H9 (cell line): ENCODE data around the gene TMEM50B. TPM values are rescaled to one million over a fixed set of nuclear protein-coding genes. Genes with fewer than 3 reads are reported as not detected.

Source experiments
- DNase-seq: peaks from one replicate; pipeline ENCODE4 v3.0.0-alpha.2; 2017
- H2AFZ ChIP-seq: one replicate; pipeline ENCODE4 v1.6.1; 2013; ENCODE audit warnings: mild to moderate bottlenecking, low read length, control low read depth, moderate library complexity
- H2AK5ac ChIP-seq: 2 replicates; pipeline ENCODE4 v1.6.1; 2013; ENCODE audit warnings: low read length, control low read depth, mixed read lengths; ENCODE audit not compliant: insufficient read length
- H2BK120ac ChIP-seq: one replicate; pipeline ENCODE4 v1.6.1; 2013; ENCODE audit warnings: low read depth, mild to moderate bottlenecking, low read length, control low read depth, inconsistent platforms; ENCODE audit not compliant: poor library complexity, severe bottlenecking
- H2BK12ac ChIP-seq: 2 replicates; pipeline ENCODE4 v1.6.1; 2013; ENCODE audit warnings: low read length, control low read depth, mixed read lengths, low read depth; ENCODE audit not compliant: insufficient read length
- H2BK15ac ChIP-seq: 2 replicates; pipeline ENCODE4 v1.6.1; 2013; ENCODE audit warnings: low read depth, low read length, control low read depth
- H2BK20ac ChIP-seq: one replicate; pipeline ENCODE4 v1.6.1; 2013; ENCODE audit warnings: low read depth, mild to moderate bottlenecking, low read length, control low read depth, inconsistent platforms; ENCODE audit not compliant: poor library complexity, severe bottlenecking
- H2BK5ac ChIP-seq: 2 replicates; pipeline ENCODE4 v1.6.1; 2013; ENCODE audit warnings: low read length, control low read depth, mixed read lengths; ENCODE audit not compliant: insufficient read length
- H3K14ac ChIP-seq: 2 replicates; pipeline ENCODE4 v1.6.1; 2013; ENCODE audit warnings: low read length, control low read depth; ENCODE audit not compliant: insufficient read depth
- H3K18ac ChIP-seq: 2 replicates; pipeline ENCODE4 v1.6.1; 2013; ENCODE audit warnings: low read depth, mild to moderate bottlenecking, mixed read lengths, low read length, control low read depth; ENCODE audit not compliant: insufficient read length
- H3K23ac ChIP-seq: 2 replicates; pipeline ENCODE4 v1.6.1; 2013; ENCODE audit warnings: low read length, control low read depth, mixed read lengths, low read depth; ENCODE audit not compliant: insufficient read length
- H3K23me2 ChIP-seq: 2 replicates; pipeline ENCODE4 v1.6.1; 2013; ENCODE audit warnings: low read depth, mild to moderate bottlenecking, mixed read lengths, low read length, control low read depth; ENCODE audit not compliant: insufficient read length, poor library complexity, severe bottlenecking
- H3K27ac ChIP-seq: 2 replicates; pipeline ENCODE4 v1.5.1; 2013; ENCODE audit warnings: low read length, control low read depth, mixed read lengths, low read depth; ENCODE audit not compliant: insufficient read length
- H3K27me3 ChIP-seq: 2 replicates; pipeline ENCODE4 v1.6.1; 2013; ENCODE audit warnings: low read length, control low read depth, inconsistent platforms; ENCODE audit not compliant: insufficient read depth
- H3K4ac ChIP-seq: 2 replicates; pipeline ENCODE4 v1.6.1; 2013; ENCODE audit warnings: low read depth, mild to moderate bottlenecking, control low read depth, inconsistent platforms, low read length, moderate library complexity
- H3K4me1 ChIP-seq: 2 replicates; pipeline ENCODE4 v1.6.1; 2013; ENCODE audit warnings: low read length, control low read depth, inconsistent platforms; ENCODE audit not compliant: insufficient read depth
- H3K4me2 ChIP-seq: 2 replicates; pipeline ENCODE4 v1.6.1; 2013; ENCODE audit warnings: low read length, control low read depth, mixed read lengths; ENCODE audit not compliant: insufficient read length, insufficient read depth
- H3K56ac ChIP-seq: 2 replicates; pipeline ENCODE4 v1.6.1; 2013; ENCODE audit warnings: low read depth, mild to moderate bottlenecking, mixed read lengths, low read length, control low read depth; ENCODE audit not compliant: insufficient read length
- H3K79me1 ChIP-seq: 2 replicates; pipeline ENCODE4 v1.6.1; 2013; ENCODE audit warnings: low read depth, mild to moderate bottlenecking, moderate library complexity, low read length, control low read depth, inconsistent platforms; ENCODE audit not compliant: insufficient read depth, poor library complexity, severe bottlenecking
- H3K79me2 ChIP-seq: 2 replicates; pipeline ENCODE4 v1.6.1; 2013; ENCODE audit warnings: low read length, control low read depth, inconsistent platforms; ENCODE audit not compliant: insufficient read depth
- H3K9ac ChIP-seq: 2 replicates; pipeline ENCODE4 v1.6.1; 2013; ENCODE audit warnings: low read length, control low read depth, mixed read lengths; ENCODE audit not compliant: insufficient read length; ENCODE audit errors: extremely low read depth
- H3K9me3 ChIP-seq: one replicate; pipeline ENCODE4 v1.6.1; 2013; ENCODE audit warnings: low read depth, low read length, inconsistent platforms; ENCODE audit not compliant: control insufficient read depth
- H3T11ph ChIP-seq: one replicate; pipeline ENCODE4 v1.6.1; 2013; ENCODE audit warnings: mild to moderate bottlenecking, low read length, control low read depth, inconsistent platforms
- H4K20me1 ChIP-seq: one replicate; pipeline ENCODE4 v1.6.1; 2013; ENCODE audit not compliant: control insufficient read depth, insufficient read length, insufficient read depth
- H4K5ac ChIP-seq: 2 replicates; pipeline ENCODE4 v1.6.1; 2013; ENCODE audit warnings: low read depth, mild to moderate bottlenecking, mixed read lengths, low read length, control low read depth; ENCODE audit not compliant: insufficient read length
- H4K8ac ChIP-seq: replicated peaks from 2 replicates; pipeline ENCODE4 v1.6.1; 2013; ENCODE audit warnings: low read length, control low read depth, mixed read lengths, low read depth; ENCODE audit not compliant: insufficient read length
- H4K91ac ChIP-seq: 2 replicates; pipeline ENCODE4 v1.6.1; 2013; ENCODE audit warnings: low read depth, mild to moderate bottlenecking, moderate library complexity, mixed read lengths, low read length, control low read depth; ENCODE audit not compliant: insufficient read length
- H3K27ac Mint-ChIP-seq, 3 experiments: 2 replicates in 2 of 3; 3 replicates in 1 of 3; pipeline ENCODE4 v1.8.0; 2020 to 2021; ENCODE audit warnings: mixed read lengths in 3 of 3, mild to moderate bottlenecking in 1 of 3, moderate library complexity in 1 of 3
- H3K27me3 Mint-ChIP-seq: 2 replicates; pipeline ENCODE4 v1.8.0; 2021; ENCODE audit warnings: low read depth, mild to moderate bottlenecking, moderate library complexity, mixed read lengths
- H3K36me3 Mint-ChIP-seq, 3 experiments: 2 replicates in 2 of 3; 3 replicates in 1 of 3; pipeline ENCODE4 v1.8.0; 2020 to 2021; ENCODE audit warnings: low read depth in 3 of 3, mixed read lengths in 3 of 3; ENCODE audit not compliant: insufficient read depth in 1 of 3
- H3K4me1 Mint-ChIP-seq, 2 experiments: 2 replicates each; pipeline ENCODE4 v1.8.0; 2020; ENCODE audit warnings: mixed read lengths in 2 of 2
- H3K4me3 Mint-ChIP-seq, 2 experiments: 2 replicates in 1 of 2; 3 replicates in 1 of 2; pipeline ENCODE4 v1.8.0; 2020 to 2021; ENCODE audit warnings: mild to moderate bottlenecking in 2 of 2, mixed read lengths in 2 of 2, moderate library complexity in 1 of 2
- H3K9me3 Mint-ChIP-seq, 2 experiments: 2 replicates in 1 of 2; 3 replicates in 1 of 2; pipeline ENCODE4 v1.8.0; 2020; ENCODE audit warnings: mild to moderate bottlenecking in 2 of 2, mixed read lengths in 2 of 2, moderate library complexity in 1 of 2
- CTCF ChIP-seq: fragments of 200-600 bp; sonication (generic); conservative IDR thresholded peaks from 3 replicates; pipeline ENCODE4 v1.8.0; 2021; ENCODE audit warnings: antibody characterized with exemption, mild to moderate bottlenecking
- WGBS: extraction: QIAGEN DNeasy Blood & Tissue Kit; methylation state at CpG from one replicate; pipeline ENCODE4 v1.1.7; 2013; ENCODE audit warnings: missing lambda C conversion rate, low lambda C conversion rate, mixed read lengths; ENCODE audit not compliant: insufficient read length; ENCODE audit errors: extremely low coverage; 5-methylcytosine and 5-hydroxymethylcytosine counted together
- total RNA-seq: library from RNA; stranded (reverse); gene quantifications from 2 replicates; pipeline ENCODE4 v1.2.1, GENCODE V29; 2021

Gene TMEM50B
- total RNA-seq, 1 experiment from 2014 or later = 17.6 TPM

DNA sequence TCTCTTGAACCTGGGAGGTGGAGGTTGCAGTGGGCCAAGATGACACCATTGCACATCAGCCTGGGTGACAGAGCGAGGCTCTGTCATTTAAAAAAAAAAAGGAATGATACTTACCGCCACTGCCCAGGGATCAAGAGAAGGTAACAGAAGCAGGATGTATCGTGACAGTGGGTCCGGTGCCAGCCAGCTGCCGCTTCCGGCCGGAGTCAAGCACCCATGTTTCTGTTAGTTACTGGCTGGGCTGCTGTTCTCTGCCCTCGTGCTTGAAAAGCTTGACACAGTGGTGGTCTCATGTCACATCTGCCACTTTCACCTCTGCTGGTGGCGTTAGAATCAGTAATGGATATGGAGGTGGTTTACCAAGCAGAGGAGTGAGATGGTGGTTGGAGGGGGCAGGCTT lies 55.6 kb downstream of the TMEM50B start:
- Histone ChIP-seq H3K79me1 (no peaks in the 10 kb centered on the region), H3K56ac (no peak overlapping the region), H3K14ac (no peak overlapping the region), H2BK120ac (no peak overlapping the region), H4K91ac (no peak overlapping the region), H3K4me1 (no peaks in the 10 kb centered on the region), H4K20me1 (no peaks in the 10 kb centered on the region), H3K27me3 (no peaks in the 10 kb centered on the region), H2BK15ac (no peak overlapping the region), H2BK20ac (no peak overlapping the region), H3T11ph (no peak overlapping the region), H3K4me2 (no peak overlapping the region), H2BK12ac (no peak overlapping the region), H2AK5ac (no peak overlapping the region), H3K23me2 (no peaks in the 10 kb centered on the region), H4K8ac (no peak overlapping the region), H3K79me2 (no peaks in the 10 kb centered on the region), H3K4ac (no peak overlapping the region), H3K9ac (no peak overlapping the region), H3K23ac (no peak overlapping the region), H2AFZ (no peak overlapping the region), H4K5ac (no peak overlapping the region), H3K18ac (no peak overlapping the region), H3K27ac (no peak overlapping the region), H3K9me3 (no peaks in the 10 kb centered on the region), H2BK5ac (no peak overlapping the region)
- Mint-ChIP-seq H3K4me3 (no peak overlapping the region), H3K27me3 (no peaks in the 10 kb centered on the region), H3K36me3 (peaks cover 32 to 78% (median 68%) of the 10 kb centered on the region in 3 experiments), H3K27ac (no peak overlapping the region), H3K9me3 (no peaks in the 10 kb centered on the region), H3K4me1 (0 out of 4 replicates have a peak, but pooled peaks cover 0 to 4% of the 10 kb centered on the region in 2 experiments)
- no peak for TF ChIP-seq CTCF
- no CpG with 5 or more reads among the region's 9 CpGs for WGBS
- no peak for DNase-seq
